Prostate gland (tissue), 2 donors: Measurements from ENCODE around the gene KDSR. TPM values are rescaled to one million over a fixed set of nuclear protein-coding genes. Genes with fewer than 3 reads are reported as not detected.

Source experiments
- DNase-seq: peaks from one replicate; pipeline ENCODE4 v3.0.0-alpha.2; 2019; ENCODE audit warnings: low spot score
- H3K27ac ChIP-seq, 2 donors: fragments of 200-600 bp; sonication (generic); 2 replicates each; pipeline ENCODE4 v1.5.1; 2017 to 2019
- H3K27me3 ChIP-seq: fragments of 200-600 bp; sonication (generic); replicated peaks from 2 replicates; pipeline ENCODE4 v1.5.1; 2019; ENCODE audit not compliant: insufficient read depth
- H3K36me3 ChIP-seq, 2 donors: fragments of 200-600 bp; sonication (generic); 1 replicate in 1 of 2; 2 replicates in 1 of 2; pipeline versions ENCODE4 v1.5.1 to v1.8.1; 2017 to 2019
- H3K4me1 ChIP-seq: fragments of 200-600 bp; sonication (generic); replicated peaks from 2 replicates; pipeline ENCODE4 v1.5.1; 2019
- H3K4me3 ChIP-seq, 2 donors: fragments of 200-600 bp; sonication (generic); 2 replicates each; pipeline ENCODE4 v1.5.1; 2017 to 2019
- H3K9me3 ChIP-seq: fragments of 200-600 bp; sonication (generic); 2 replicates; pipeline ENCODE4 v1.5.1; 2017
- CTCF ChIP-seq, 4 experiments: fragments of 200-600 bp in 2 of 4; fragments of 450-650 bp in 2 of 4; sonication (generic) in 2 of 4; IDR thresholded peaks; 1 replicate in 3 of 4; 2 replicates in 1 of 4; pipeline ENCODE4 v1.5.1; 2016 to 2019; ENCODE audit warnings: antibody characterized with exemption in 4 of 4, mild to moderate bottlenecking in 2 of 4, moderate library complexity in 2 of 4
- POLR2A ChIP-seq: fragments of 450-650 bp; IDR thresholded peaks from one replicate; pipeline ENCODE4 v1.6.1; 2016; ENCODE audit warnings: antibody characterized with exemption, mild to moderate bottlenecking
- POLR2AphosphoS5 ChIP-seq: sonication (generic); formaldehyde crosslinking; IDR thresholded peaks from one replicate; pipeline ENCODE4 v1.6.1; 2017; ENCODE audit warnings: antibody characterized with exemption
- WGBS: methylation state at CpG from one replicate; pipeline ENCODE4 v1.1.5; 2018; 5-methylcytosine and 5-hydroxymethylcytosine counted together
- intact Hi-C: fragments of 100-400 bp; cut with DNase I; formaldehyde crosslinking; loops from one replicate; pipeline ENCODE4 v1.14.2; 2022
- total RNA-seq, 2 donors: library from RNA; depleted of rRNA; stranded (reverse); fragments of >200 nt; gene quantifications; one replicate each; pipeline ENCODE4 v1.1.0, GENCODE V29; 2016

KDSR gene
- total RNA-seq, 2 donors from 2014 or later, result 46.1 to 52.3 TPM

DNA sequence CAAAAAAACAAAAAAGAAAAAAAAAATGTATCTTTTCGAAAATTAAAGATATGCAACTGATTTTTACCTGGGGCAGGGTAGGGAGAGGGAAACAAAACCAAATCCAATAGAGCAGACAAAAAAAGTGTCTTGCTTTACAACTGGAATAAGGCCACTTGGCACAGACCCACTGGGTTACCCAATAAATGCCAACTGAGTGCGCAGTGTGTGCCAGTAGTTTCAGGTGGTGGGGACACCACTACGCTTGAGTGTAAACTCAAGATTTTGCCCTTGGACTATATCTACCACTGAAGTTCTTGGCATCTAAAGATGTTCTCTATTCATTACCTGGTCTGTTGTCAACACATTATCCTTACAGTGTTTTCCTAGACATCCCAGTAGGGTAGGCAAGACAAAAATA lies 39.0 kb upstream of the KDSR start:
- Histone ChIP-seq H3K9me3 (no peaks in the 10 kb centered on the region), H3K4me1 (peaks cover 5% of the 10 kb centered on the region), H3K27me3 (no peaks in the 10 kb centered on the region), H3K27ac (no peak overlapping the region), H3K4me3 (no peak overlapping the region), H3K36me3 (peaks cover 3 to 4% of the 10 kb centered on the region in 2 donors)
- TF ChIP-seq POLR2AphosphoS5 (peak; percentile 66), POLR2A (no peak), CTCF (IDR thresholded peaks at IDR 0.05) (no peak)
- peak; percentile 79 for DNase-seq
- WGBS, result 39% methylated on average over 3 of the region's 3 CpGs
- intact Hi-C loops, result no loop called here

DNA sequence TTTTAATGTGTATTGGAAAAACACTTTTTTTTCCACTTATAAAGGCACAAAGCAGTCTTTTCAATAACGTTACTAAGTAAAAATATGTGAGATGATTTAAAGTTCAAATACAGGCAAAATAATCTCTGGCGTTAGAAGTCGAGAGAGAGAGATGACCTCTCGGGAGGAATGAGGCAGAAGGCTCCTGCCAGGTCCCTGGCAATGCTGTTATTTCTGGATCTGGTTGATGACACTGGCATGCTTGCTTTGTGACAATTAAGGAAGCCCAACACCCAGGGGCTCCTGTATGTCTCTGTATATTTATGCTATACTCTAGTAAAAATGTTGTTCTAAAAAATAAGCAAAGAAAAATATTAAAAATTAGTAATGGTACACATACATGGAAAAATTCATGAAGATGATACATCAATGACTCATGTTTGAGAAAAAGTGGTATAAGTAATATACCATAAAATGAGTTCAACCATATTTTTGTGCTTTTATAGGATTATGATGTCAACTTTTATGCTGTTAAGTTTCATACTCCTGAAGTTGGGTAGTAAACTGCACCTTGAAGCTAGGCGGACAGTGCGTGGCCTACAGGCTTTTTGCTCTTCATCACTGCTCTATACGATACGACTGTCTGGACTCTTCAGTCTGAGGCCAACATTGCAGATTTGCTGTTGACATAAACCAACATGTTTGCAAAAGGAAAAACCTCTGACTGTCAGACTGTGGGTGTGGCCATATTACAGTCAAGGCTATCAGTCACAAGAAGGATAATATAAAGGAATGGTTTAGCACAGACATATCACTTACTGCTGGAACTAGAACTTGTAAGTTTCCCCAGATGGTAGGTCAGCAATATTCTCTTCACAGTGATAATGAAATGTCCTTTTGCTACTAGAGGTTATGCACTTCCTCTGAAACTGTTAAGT lies 35.5 kb upstream of the KDSR start:
- TF ChIP-seq POLR2AphosphoS5, result no peak
- TF ChIP-seq CTCF (IDR thresholded peaks at IDR 0.05), result no peak
- no peak for TF ChIP-seq POLR2A
- no peak for DNase-seq
- H3K36me3 ChIP-seq, result no peaks in the 10 kb centered on the region
- H3K27me3 ChIP-seq, result no peaks in the 10 kb centered on the region
- WGBS, result 86% methylated on average over 8 of the region's 8 CpGs
- H3K27ac ChIP-seq, result no peak overlapping the region
- peaks cover 5% of the 10 kb centered on the region for H3K4me1 ChIP-seq
- H3K9me3 ChIP-seq, result no peaks in the 10 kb centered on the region
- no peak overlapping the region for H3K4me3 ChIP-seq
- intact Hi-C loops, result no loop called here

- H3K27ac ChIP-seq, result no peak overlapping the region
- no peak overlapping the region for H3K4me3 ChIP-seq
- H3K36me3 ChIP-seq, result no peaks in the 10 kb centered on the region
- H3K4me1 ChIP-seq, result no peaks in the 10 kb centered on the region
- intact Hi-C loops, result no loop called here
- no peak for TF ChIP-seq POLR2AphosphoS5
- TF ChIP-seq POLR2A, result no peak
- no peak for TF ChIP-seq CTCF (IDR thresholded peaks at IDR 0.05)
- no peaks in the 10 kb centered on the region for H3K27me3 ChIP-seq
- DNase-seq, result no peak
- no peaks in the 10 kb centered on the region for H3K9me3 ChIP-seq
- WGBS, result 97% methylated on average over 3 of the region's 3 CpGs
Observed at GRCh38 chr18:63399300-63399699, 32.3 kb upstream of the KDSR start.

DNA sequence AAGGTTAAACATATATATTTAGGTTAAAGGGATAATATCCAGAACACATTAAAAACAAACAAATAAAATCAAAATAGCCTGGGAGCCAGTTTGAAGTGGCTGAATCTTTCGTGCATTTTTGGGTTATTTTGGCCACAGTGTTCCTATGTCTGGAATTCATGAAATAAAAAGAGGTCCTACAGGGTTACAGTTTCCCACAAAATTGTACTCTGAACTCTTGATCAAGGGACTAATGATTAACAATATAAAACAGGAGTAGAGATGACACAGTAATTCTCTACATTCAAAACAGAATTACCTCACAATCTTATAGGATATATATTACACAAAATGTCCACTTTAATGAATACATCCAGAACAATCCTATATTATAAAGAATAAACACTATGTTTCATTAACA lies 30.3 kb upstream of the KDSR start:
- H3K4me3 ChIP-seq, result no peak overlapping the region
- DNase-seq, result no peak
- H3K9me3 ChIP-seq, result no peaks in the 10 kb centered on the region
- intact Hi-C loops, result no loop called here
- TF ChIP-seq CTCF (IDR thresholded peaks at IDR 0.05), result no peak
- TF ChIP-seq POLR2A, result no peak
- TF ChIP-seq POLR2AphosphoS5, result no peak
- H3K4me1 ChIP-seq, result no peaks in the 10 kb centered on the region
- no peak overlapping the region for H3K27ac ChIP-seq
- H3K27me3 ChIP-seq, result no peaks in the 10 kb centered on the region
- H3K36me3 ChIP-seq, result no peaks in the 10 kb centered on the region
- 97% methylated on average over 1 of the region's 1 CpG for WGBS

GRCh38 chr18:63395503-63395902 lies 28.5 kb upstream of the KDSR start:
- Histone ChIP-seq H3K4me3 (no peak overlapping the region), H3K27me3 (no peaks in the 10 kb centered on the region), H3K27ac (no peak overlapping the region), H3K9me3 (no peaks in the 10 kb centered on the region), H3K36me3 (peaks cover 0 to 3% of the 10 kb centered on the region in 2 donors), H3K4me1 (no peaks in the 10 kb centered on the region)
- TF ChIP-seq POLR2AphosphoS5 (no peak), POLR2A (no peak), CTCF (IDR thresholded peaks at IDR 0.05) (no peak)
- intact Hi-C loops, result no loop called here
- 100% methylated on average over 1 of the region's 1 CpG for WGBS
- no peak for DNase-seq
